ENCODE results near the gene BET1L.
"Not testable (repeated sequence)": the region's sequence is repeated elsewhere in the genome, so short reads cannot be mapped to it uniquely, and the experiment has no call there.

BET1L gene

DNA sequence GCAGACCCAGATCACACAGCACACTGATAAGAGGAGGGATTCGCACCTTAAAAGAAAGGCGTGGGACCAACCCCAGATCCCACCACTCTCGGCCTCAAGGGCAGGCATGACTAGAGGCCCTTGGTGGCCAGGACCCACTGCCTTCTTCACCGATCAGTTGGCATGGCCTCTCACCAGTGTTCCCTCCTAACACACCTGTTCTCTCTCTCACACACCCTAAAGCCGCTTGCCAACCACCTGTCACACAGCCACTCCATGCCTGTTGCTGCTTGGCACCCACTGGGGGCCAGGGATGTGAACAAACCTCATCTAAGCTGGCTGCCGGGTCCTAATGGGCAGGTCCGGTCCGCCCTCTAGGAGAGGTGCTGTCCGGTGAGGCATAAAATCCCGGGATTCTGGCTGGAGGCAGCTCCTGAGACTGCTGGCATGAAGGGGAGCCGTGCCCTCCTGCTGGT, 14.5 kb downstream of the BET1L start, which contains the start of gene SCGB1C1:
Gene SCGB1C1, plus strand, starts transcription at position 405 of the 455 bp plus-strand sequence. Its CDS starts 22 bp downstream, at position 427.
- not testable (repeated sequence) for DNase-seq

DNA sequence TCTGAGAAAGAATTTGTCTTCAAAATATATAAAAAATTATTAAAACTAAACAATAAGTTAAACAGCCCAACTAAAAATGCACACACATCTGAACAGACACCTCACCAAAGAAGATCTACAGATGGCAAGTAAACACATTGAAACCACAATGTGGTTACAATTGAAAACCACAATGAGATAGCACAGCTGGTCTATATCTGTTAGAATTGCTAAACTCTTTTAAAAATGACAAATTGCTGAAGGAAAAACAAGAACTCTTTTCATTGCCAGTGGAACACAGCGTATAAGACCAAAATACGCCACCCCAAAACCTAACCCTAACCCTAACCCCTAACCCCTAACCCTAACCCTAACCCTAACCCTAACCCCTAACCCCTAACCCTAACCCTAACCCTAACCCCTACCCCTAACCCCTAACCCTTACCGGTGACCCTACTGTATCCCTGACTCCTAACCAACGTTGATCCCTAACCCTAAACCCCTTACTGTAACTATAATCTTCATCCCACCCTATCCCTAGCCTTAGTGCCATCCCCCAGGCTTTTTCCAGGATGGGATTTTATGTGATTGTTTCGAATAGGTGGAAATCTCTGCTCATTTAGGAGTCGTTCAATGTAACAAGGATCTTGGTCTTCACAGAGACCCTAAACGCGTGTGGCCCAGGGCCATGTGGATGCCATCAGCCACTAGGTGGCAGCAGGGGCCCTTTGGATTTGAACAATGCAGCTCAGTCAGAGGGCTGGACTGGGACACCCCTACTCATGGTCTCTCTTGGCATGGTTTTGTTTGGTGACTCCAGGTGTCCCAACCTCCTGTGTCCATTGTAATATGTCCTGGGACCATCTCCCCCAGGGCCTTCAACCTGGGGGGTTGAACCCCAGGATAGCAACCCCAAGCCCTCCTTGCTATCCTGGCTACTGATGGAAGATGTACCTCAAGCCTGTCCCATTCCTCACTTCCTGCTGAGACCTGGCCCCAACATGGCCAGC, 15.4 kb downstream of the BET1L start:
- not testable (repeated sequence) for DNase-seq

DNA sequence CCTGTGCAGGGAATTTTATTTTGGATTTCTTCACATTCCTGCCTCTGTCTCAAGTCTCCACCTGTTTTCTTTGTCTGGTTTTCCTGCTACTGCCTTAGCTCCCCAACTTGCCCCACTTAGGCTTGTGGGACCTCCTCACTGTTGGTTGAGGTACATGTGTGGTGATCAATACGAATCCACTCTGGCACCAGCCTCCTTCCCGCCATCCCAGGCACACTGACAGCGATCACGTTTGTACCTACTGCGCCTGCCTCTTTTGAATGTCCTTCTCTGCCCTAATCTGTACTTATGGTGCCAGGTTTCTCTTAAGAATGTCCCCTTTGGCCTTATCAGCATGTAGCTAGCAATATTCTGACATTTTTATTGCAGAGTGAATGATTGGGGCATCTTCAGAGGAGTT, 16.7 kb downstream of the BET1L start:
- not testable (repeated sequence) for DNase-seq

DNA sequence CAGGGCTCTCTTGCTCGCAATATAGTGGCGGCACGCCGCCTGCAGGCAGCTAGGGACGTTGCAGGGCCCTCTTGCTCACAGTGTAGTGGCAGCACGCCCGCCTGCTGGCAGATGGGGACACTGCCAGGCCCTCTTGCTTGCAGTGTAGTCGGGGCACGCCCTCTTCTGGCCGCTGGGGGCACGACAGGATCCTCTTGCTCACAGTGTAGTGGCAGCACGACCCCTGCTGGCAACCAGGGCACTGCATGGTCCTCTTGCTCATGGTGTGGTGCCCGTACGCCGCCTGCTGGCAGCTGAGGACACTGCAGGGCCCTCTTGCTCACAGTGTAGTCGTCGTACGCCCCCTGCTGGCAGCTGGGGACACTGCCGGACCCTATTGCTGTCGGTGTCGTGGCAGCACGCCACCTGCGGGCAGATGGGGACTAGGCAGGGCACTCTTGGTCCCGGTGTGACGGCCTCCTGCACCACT, 17.3 kb downstream of the BET1L start:
- DNase-seq: not testable (repeated sequence)

DNA sequence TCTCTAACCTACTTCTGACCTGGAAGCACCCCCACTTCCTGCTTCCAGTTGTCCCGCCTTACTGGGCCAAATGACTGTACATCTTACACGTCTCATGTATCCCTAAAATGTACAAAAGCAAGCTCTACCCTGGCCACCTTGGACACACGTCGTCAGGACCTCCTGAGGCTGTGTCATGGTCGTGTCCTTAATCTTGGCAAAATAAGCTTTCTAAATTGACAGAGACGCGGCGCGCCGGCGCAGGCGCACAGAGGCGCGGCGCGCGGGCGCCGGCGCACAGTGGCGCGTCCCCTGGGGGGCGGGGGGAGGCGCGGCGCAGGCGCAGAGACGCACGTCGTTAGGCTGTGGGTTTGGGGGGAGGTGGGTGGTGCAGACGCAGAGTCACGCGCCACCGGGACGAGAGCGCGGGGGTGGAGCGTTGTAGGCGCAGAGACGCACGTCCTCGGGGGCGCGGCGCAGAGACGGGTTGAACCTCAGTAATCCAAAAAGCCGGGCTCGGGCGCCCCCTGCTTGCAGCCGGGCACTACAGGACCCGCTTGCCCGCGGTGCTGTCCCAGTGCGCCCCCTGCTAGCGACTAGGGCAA, 17.9 kb downstream of the BET1L start:
- not testable (repeated sequence) for DNase-seq

DNA sequence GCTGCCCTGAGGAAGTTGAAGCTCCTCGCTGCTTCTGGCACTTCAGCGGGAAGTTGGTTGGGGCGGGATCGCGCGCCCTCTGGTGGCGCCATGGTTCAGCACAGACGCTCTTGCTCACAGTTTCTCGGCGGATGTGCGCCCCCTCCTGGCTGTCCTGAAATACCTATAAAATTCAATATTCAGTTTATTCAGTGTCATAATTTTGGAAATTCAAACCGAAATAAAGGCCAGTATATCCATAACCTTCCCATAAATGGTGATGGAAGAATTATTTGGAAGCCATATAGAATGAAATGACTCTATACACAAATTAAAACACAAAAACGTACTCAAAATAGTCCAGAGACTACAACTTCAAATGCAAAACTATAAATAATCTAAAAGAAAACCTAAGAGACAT, 27.0 kb downstream of the BET1L start:
- DNase-seq: not testable (repeated sequence)

Data from DMS79 (cell line).